ENCODE measurements around the gene GALNTL6. TPM values are rescaled to one million over a fixed set of nuclear protein-coding genes. Genes with fewer than 3 reads are reported as not detected.

GALNTL6 gene
- total RNA-seq (2014; rRNA removed; shearing (Covaris generic)) = not detected in 2 replicates
- polyA plus RNA-seq (2016; fragmentation: Nextera tagmentation; extraction: Ambion mirVana) = not detected in 2 replicates

GRCh38 chr4:171812665-171813525 is at the start of gene GALNTL6:
TSS of gene GALNTL6 (plus strand) at chr4:171813404.
- H3K27ac ChIP-seq = no peak within 1 kb of the TSS
- no peaks in the 10 kb centered on the region for H3F3A ChIP-seq (ENCODE audit: insufficient read depth)
- peak within 1 kb of the TSS; percentile 71 for H2AFZ ChIP-seq
- no peaks in the 10 kb centered on the region for H3K4me1 ChIP-seq (ENCODE audit: insufficient read depth)
- 4% methylated on average over 47 to 64 of the region's 83 CpGs for WGBS, 2 experiments (ENCODE audit: low coverage in 1 of 2, low lambda C conversion rate in 2 of 2, missing lambda C conversion rate in 2 of 2)
- H3K4me2 ChIP-seq (ENCODE audit: unreplicated experiment) = peak within 1 kb of the TSS; percentile 75
- H3K9ac ChIP-seq = no peak within 1 kb of the TSS
- no peaks in the 10 kb centered on the region for H3K36me3 ChIP-seq (ENCODE audit: low read depth)
- TF ChIP-seq EZH2 (IDR thresholded peaks at IDR 0.05; ENCODE audit: insufficient read depth, poor library complexity, severe bottlenecking) = no peak
- TF ChIP-seq EZH2phosphoT487 (IDR thresholded peaks at IDR 0.05; ENCODE audit: insufficient read depth, low read depth) = no peak
- H3K79me2 ChIP-seq (ENCODE audit: insufficient read depth) = no peaks in the 10 kb centered on the region
- peak; percentile 25 for DNase-seq
- no peaks in the 10 kb centered on the region for H3K9me3 ChIP-seq (ENCODE audit: low read depth)
- in situ Hi-C loops (cut with MboI) = no loop called here
- peaks cover 21% of the 10 kb centered on the region for H3K27me3 ChIP-seq (replicated peaks; ENCODE audit: insufficient read depth)
- H3K9me2 ChIP-seq (ENCODE audit: insufficient read depth) = no peaks in the 10 kb centered on the region
- no peaks in the 10 kb centered on the region for H4K20me1 ChIP-seq (ENCODE audit: insufficient read depth)
- peak within 1 kb of the TSS; percentile 58 for H3K4me3 ChIP-seq

- Histone ChIP-seq H3K4me2 (ENCODE audit: unreplicated experiment) (no peak overlapping the region), H3K36me3 (ENCODE audit: low read depth) (no peaks in the 10 kb centered on the region)
- in situ Hi-C loops (cut with MboI) = no loop called here
Measured at GRCh38 chr4:171765514-171765913, 47.7 kb upstream of the GALNTL6 start.

DNA sequence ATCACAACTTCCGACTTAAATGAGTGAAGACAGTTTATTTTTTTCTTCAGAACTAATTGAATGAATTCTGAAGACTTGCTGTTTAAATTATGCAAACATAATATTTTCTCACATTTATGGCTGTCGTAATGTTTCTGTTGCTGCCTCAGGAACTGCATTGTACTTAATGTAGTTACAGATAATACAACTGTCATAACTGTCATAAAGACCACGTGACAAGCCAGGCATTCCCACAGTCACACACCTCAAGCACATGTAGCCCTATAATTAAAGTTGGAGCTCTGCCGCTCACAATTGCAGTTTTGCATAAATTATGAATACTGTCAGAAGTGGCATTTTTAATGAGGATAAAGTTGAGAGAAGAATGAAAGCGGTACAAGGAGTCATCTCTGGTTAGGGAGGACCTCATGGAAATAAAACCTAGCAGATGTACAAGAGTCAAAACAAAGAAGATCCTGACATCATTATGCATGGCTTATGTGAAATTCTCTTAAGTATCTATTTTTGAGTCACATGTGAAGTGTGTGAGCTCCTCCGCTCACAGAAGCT is 38.5 kb upstream of the GALNTL6 start:
- no peak for DNase-seq
- Histone ChIP-seq H3K79me2 (ENCODE audit: insufficient read depth) (no peaks in the 10 kb centered on the region), H3K4me1 (ENCODE audit: insufficient read depth) (no peaks in the 10 kb centered on the region), H2AFZ (no peak overlapping the region), H3K4me3 (no peak overlapping the region), H3K36me3 (ENCODE audit: low read depth) (no peaks in the 10 kb centered on the region), H3F3A (ENCODE audit: insufficient read depth) (no peaks in the 10 kb centered on the region), H3K4me2 (ENCODE audit: unreplicated experiment) (no peak overlapping the region), H4K20me1 (ENCODE audit: insufficient read depth) (no peaks in the 10 kb centered on the region), H3K27me3 (replicated peaks; ENCODE audit: insufficient read depth) (no peaks in the 10 kb centered on the region), H3K9me2 (ENCODE audit: insufficient read depth) (no peaks in the 10 kb centered on the region), H3K27ac (no peak overlapping the region), H3K9ac (no peak overlapping the region), H3K9me3 (ENCODE audit: low read depth) (no peaks in the 10 kb centered on the region)
- in situ Hi-C loops (cut with MboI) = no loop called here
- TF ChIP-seq EZH2 (IDR thresholded peaks at IDR 0.05; ENCODE audit: insufficient read depth, poor library complexity, severe bottlenecking) (no peak), EZH2phosphoT487 (IDR thresholded peaks at IDR 0.05; ENCODE audit: insufficient read depth, low read depth) (no peak)
- WGBS, 2 experiments (ENCODE audit: low coverage in 1 of 2, low lambda C conversion rate in 2 of 2, missing lambda C conversion rate in 2 of 2) = 24 to 30% methylated on average over 6 of the region's 6 CpGs

More at GRCh38 chr4:171765514-171765913, 47.7 kb upstream of the GALNTL6 start:
- Histone ChIP-seq H3K9me2 (ENCODE audit: insufficient read depth) (no peaks in the 10 kb centered on the region), H3K27ac (no peak overlapping the region), H3K79me2 (ENCODE audit: insufficient read depth) (no peaks in the 10 kb centered on the region), H3K4me3 (no peak overlapping the region), H3F3A (ENCODE audit: insufficient read depth) (no peaks in the 10 kb centered on the region), H2AFZ (no peak overlapping the region), H3K27me3 (replicated peaks; ENCODE audit: insufficient read depth) (no peaks in the 10 kb centered on the region), H4K20me1 (ENCODE audit: insufficient read depth) (no peaks in the 10 kb centered on the region), H3K9me3 (ENCODE audit: low read depth) (no peaks in the 10 kb centered on the region), H3K4me1 (ENCODE audit: insufficient read depth) (no peaks in the 10 kb centered on the region), H3K9ac (no peak overlapping the region)
- TF ChIP-seq EZH2 (IDR thresholded peaks at IDR 0.05; ENCODE audit: insufficient read depth, poor library complexity, severe bottlenecking) = no peak
- no peak for TF ChIP-seq EZH2phosphoT487 (IDR thresholded peaks at IDR 0.05; ENCODE audit: insufficient read depth, low read depth)
- DNase-seq = no peak

DNA sequence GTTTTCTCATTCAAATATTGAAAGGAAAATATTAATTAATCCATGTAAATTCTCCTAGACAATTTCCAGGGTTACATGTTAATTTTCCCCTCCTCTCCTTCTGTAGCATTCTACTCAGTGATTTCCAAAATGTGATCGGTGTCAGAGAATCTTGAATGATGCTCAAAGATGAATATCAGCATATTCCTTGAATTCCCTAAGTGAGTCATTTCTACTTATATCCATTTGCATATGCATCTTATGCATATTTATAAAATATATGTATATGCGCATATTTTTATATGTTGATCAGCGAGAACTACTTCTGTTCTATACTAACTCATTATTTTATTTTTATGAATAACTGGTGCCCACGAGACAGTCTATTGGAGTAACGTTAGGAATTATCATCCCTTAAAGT is 33.9 kb upstream of the GALNTL6 start:
- Histone ChIP-seq H3K4me3 (no peak overlapping the region), H3K9me3 (ENCODE audit: low read depth) (no peaks in the 10 kb centered on the region), H3F3A (ENCODE audit: insufficient read depth) (no peaks in the 10 kb centered on the region), H4K20me1 (ENCODE audit: insufficient read depth) (no peaks in the 10 kb centered on the region), H3K4me1 (ENCODE audit: insufficient read depth) (no peaks in the 10 kb centered on the region), H3K9me2 (ENCODE audit: insufficient read depth) (no peaks in the 10 kb centered on the region; the same call in 1 of the 2 replicates), H3K27me3 (replicated peaks; ENCODE audit: insufficient read depth) (no peaks in the 10 kb centered on the region), H3K36me3 (ENCODE audit: low read depth) (no peaks in the 10 kb centered on the region), H3K79me2 (ENCODE audit: insufficient read depth) (no peaks in the 10 kb centered on the region), H2AFZ (no peak overlapping the region), H3K9ac (no peak overlapping the region), H3K4me2 (ENCODE audit: unreplicated experiment) (no peak overlapping the region), H3K27ac (no peak overlapping the region)
- DNase-seq = no peak
- in situ Hi-C loops (cut with MboI) = no loop called here
- WGBS, 2 experiments (ENCODE audit: low coverage in 1 of 2, low lambda C conversion rate in 2 of 2, missing lambda C conversion rate in 2 of 2) = 31 to 37% methylated on average over 5 of the region's 5 CpGs
- TF ChIP-seq EZH2 (IDR thresholded peaks at IDR 0.05; ENCODE audit: insufficient read depth, poor library complexity, severe bottlenecking) (no peak), EZH2phosphoT487 (IDR thresholded peaks at IDR 0.05; ENCODE audit: insufficient read depth, low read depth) (no peak)
